Astrocyte (in vitro differentiated cells and primary cell): ENCODE measurements around the gene RPN2. TPM values are rescaled to one million over a fixed set of nuclear protein-coding genes. Genes with fewer than 3 reads are reported as not detected.
"Not testable (repeated sequence)": the region's sequence is repeated elsewhere in the genome, so short reads cannot be mapped to it uniquely, and the experiment has no call there.

ENCODE experiments used
- DNase-seq: peaks from one replicate; pipeline ENCODE4 v3.0.0-alpha.2; 2010; ENCODE audit warnings: low read depth
- FAIRE-seq: peaks from 2 replicates; lab custom pipeline; 2011; peaks lifted over from hg19 to GRCh38; lab: Jason Lieb, UNC
- H2AFZ ChIP-seq: 2 replicates; pipeline ENCODE4 v1.6.0; 2012; ENCODE audit warnings: low read depth, low read length, inconsistent platforms
- H3K27ac ChIP-seq: 2 replicates; pipeline ENCODE4 v1.5.1; 2011; ENCODE audit warnings: low read depth, low read length, inconsistent platforms
- H3K27me3 ChIP-seq: 2 replicates; pipeline ENCODE4 v1.6.0; 2011; ENCODE audit warnings: low read length, inconsistent platforms; ENCODE audit not compliant: insufficient read depth
- H3K36me3 ChIP-seq: 2 replicates; pipeline ENCODE4 v1.5.1; 2011; ENCODE audit warnings: low read length, inconsistent platforms; ENCODE audit not compliant: insufficient read depth
- H3K4me1 ChIP-seq: 2 replicates; pipeline ENCODE4 v1.5.1; 2011; ENCODE audit warnings: low read length, inconsistent platforms; ENCODE audit not compliant: insufficient read depth
- H3K4me2 ChIP-seq: 2 replicates; pipeline ENCODE4 v1.6.0; 2012; ENCODE audit warnings: low read length, inconsistent platforms
- H3K4me3 ChIP-seq: 2 replicates; pipeline ENCODE4 v1.5.1; 2011; ENCODE audit warnings: low read depth, mild to moderate bottlenecking, low read length, inconsistent platforms; ENCODE audit not compliant: insufficient read depth
- H3K79me2 ChIP-seq: 2 replicates; pipeline ENCODE4 v1.6.0; 2012; ENCODE audit warnings: mild to moderate bottlenecking, low read length, inconsistent platforms; ENCODE audit not compliant: insufficient read depth
- H3K9ac ChIP-seq: 2 replicates; pipeline ENCODE4 v1.6.0; 2012; ENCODE audit warnings: mild to moderate bottlenecking, low read length, inconsistent platforms
- H3K9me3 ChIP-seq: 2 replicates; pipeline ENCODE4 v1.5.1; 2012; ENCODE audit warnings: low read depth, mild to moderate bottlenecking, low read length, inconsistent platforms; ENCODE audit not compliant: insufficient read depth
- H4K20me1 ChIP-seq: 2 replicates; pipeline ENCODE4 v1.6.0; 2012; ENCODE audit warnings: low read length, inconsistent platforms; ENCODE audit not compliant: insufficient read depth
- H3K27ac Mint-ChIP-seq: one replicate; pipeline ENCODE4 v1.8.0; 2021; ENCODE audit warnings: mild to moderate bottlenecking, mixed read lengths; ENCODE audit not compliant: unreplicated experiment
- H3K27me3 Mint-ChIP-seq: one replicate; pipeline ENCODE4 v1.8.0; 2021; ENCODE audit warnings: low read depth, mixed read lengths; ENCODE audit not compliant: unreplicated experiment
- H3K36me3 Mint-ChIP-seq: one replicate; pipeline ENCODE4 v1.8.0; 2021; ENCODE audit warnings: low read depth, mixed read lengths; ENCODE audit not compliant: unreplicated experiment
- H3K4me1 Mint-ChIP-seq: one replicate; pipeline ENCODE4 v1.8.0; 2021; ENCODE audit warnings: low read depth, mixed read lengths; ENCODE audit not compliant: unreplicated experiment
- H3K4me3 Mint-ChIP-seq: one replicate; pipeline ENCODE4 v1.8.0; 2021; ENCODE audit warnings: mild to moderate bottlenecking, moderate library complexity, mixed read lengths; ENCODE audit not compliant: unreplicated experiment
- H3K9me3 Mint-ChIP-seq: one replicate; pipeline ENCODE4 v1.8.0; 2021; ENCODE audit warnings: mild to moderate bottlenecking, mixed read lengths; ENCODE audit not compliant: unreplicated experiment
- EZH2 ChIP-seq: IDR thresholded peaks from 2 replicates; pipeline ENCODE4 v1.6.1; 2012; ENCODE audit warnings: mild to moderate bottlenecking, low read length, inconsistent platforms; ENCODE audit not compliant: insufficient read depth
- total RNA-seq: library from RNA; stranded (reverse); gene quantifications from 2 replicates; pipeline ENCODE4 v1.2.1, GENCODE V29; 2021
- TF ChIP-seq, protein P1 (sequence below): IDR thresholded peaks from 2 replicates; pipeline ENCODE4 v1.5.1; 2011; ENCODE audit warnings: low read depth, mild to moderate bottlenecking, inconsistent platforms, low read length, moderate library complexity; ENCODE audit not compliant: insufficient read depth

Gene RPN2
- total RNA-seq, 1 donor from 2014 or later, result 259 TPM

DNA sequence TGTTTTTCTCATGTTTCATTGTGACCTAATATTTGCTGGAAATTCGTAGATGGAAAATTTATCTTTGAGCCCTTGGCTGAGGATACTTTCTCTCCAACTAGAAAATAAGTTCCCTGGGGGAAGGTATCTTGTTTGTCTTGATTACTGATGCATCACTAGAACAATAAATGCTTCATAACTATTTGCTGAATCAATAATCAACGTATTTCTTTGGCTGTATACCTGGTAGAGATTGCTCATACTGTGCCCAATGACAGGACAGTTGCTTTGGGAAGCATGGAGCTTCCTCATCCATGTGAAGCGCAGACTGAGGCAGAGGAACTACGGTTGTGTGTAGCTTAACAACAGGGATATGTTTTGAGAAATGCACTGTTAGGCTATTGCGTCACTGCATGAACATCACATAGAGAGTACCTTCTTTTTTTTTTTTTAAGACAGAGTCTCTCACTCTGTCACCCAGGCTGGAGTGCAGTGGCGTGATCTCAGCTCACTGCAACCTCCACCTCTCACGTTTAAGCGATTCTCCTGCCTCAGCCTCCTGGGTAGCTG is 34.2 kb upstream of the RPN2 start:
- Histone ChIP-seq H3K4me1 (no peaks in the 10 kb centered on the region), H2AFZ (no peak overlapping the region), H3K27me3 (no peaks in the 10 kb centered on the region), H3K27ac (no peak overlapping the region), H3K4me3 (no peak overlapping the region), H3K79me2 (no peaks in the 10 kb centered on the region), H3K9me3 (no peaks in the 10 kb centered on the region), H3K36me3 (no peaks in the 10 kb centered on the region), H3K9ac (no peak overlapping the region), H4K20me1 (no peaks in the 10 kb centered on the region), H3K4me2 (no peak overlapping the region)
- H3K4me1 Mint-ChIP-seq, result peaks cover 2% of the 10 kb centered on the region
- no peaks in the 10 kb centered on the region for H3K9me3 Mint-ChIP-seq
- H3K36me3 Mint-ChIP-seq, result no peaks in the 10 kb centered on the region
- TF ChIP-seq, protein P1, sequence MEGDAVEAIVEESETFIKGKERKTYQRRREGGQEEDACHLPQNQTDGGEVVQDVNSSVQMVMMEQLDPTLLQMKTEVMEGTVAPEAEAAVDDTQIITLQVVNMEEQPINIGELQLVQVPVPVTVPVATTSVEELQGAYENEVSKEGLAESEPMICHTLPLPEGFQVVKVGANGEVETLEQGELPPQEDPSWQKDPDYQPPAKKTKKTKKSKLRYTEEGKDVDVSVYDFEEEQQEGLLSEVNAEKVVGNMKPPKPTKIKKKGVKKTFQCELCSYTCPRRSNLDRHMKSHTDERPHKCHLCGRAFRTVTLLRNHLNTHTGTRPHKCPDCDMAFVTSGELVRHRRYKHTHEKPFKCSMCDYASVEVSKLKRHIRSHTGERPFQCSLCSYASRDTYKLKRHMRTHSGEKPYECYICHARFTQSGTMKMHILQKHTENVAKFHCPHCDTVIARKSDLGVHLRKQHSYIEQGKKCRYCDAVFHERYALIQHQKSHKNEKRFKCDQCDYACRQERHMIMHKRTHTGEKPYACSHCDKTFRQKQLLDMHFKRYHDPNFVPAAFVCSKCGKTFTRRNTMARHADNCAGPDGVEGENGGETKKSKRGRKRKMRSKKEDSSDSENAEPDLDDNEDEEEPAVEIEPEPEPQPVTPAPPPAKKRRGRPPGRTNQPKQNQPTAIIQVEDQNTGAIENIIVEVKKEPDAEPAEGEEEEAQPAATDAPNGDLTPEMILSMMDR, result no peak
- no peak for TF ChIP-seq EZH2
- FAIRE-seq (no peak), DNase-seq (no peak)
- no peak overlapping the region for H3K27ac Mint-ChIP-seq
- H3K4me3 Mint-ChIP-seq, result no peak overlapping the region
- H3K27me3 Mint-ChIP-seq, result no peaks in the 10 kb centered on the region

DNA sequence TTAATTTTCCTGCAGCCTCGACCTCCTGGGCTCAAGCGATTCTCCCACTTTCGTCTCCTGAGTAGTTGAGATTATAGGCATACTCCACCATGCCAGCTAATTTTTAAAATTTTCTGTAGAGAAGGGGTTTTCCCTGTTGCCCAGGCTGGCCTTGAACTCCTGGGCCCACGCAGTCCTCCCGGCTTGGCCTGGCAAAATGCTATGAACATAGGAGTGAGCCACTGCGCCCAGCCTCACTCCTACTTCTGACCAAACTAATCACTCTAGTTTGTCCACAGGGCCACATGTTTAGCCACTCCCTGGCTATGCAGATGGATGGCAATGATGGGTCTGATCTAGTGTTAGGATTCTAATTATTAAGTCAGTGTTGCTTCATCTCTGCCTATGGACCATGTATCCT is 31.9 kb upstream of the RPN2 start:
- Histone ChIP-seq H4K20me1 (no peaks in the 10 kb centered on the region), H3K79me2 (no peaks in the 10 kb centered on the region), H3K9me3 (no peaks in the 10 kb centered on the region), H3K27ac (no peak overlapping the region), H2AFZ (no peak overlapping the region), H3K4me2 (no peak overlapping the region), H3K4me1 (no peaks in the 10 kb centered on the region), H3K9ac (no peak overlapping the region), H3K36me3 (no peaks in the 10 kb centered on the region), H3K27me3 (no peaks in the 10 kb centered on the region), H3K4me3 (no peak overlapping the region)
- Mint-ChIP-seq H3K4me3 (no peak overlapping the region), H3K9me3 (no peaks in the 10 kb centered on the region), H3K27me3 (no peaks in the 10 kb centered on the region), H3K4me1 (peaks cover 2% of the 10 kb centered on the region), H3K36me3 (no peaks in the 10 kb centered on the region), H3K27ac (no peak overlapping the region)
- DNase-seq, result no peak
- no peak for FAIRE-seq
- TF ChIP-seq, protein P1, result no peak
- TF ChIP-seq EZH2, result no peak

DNA sequence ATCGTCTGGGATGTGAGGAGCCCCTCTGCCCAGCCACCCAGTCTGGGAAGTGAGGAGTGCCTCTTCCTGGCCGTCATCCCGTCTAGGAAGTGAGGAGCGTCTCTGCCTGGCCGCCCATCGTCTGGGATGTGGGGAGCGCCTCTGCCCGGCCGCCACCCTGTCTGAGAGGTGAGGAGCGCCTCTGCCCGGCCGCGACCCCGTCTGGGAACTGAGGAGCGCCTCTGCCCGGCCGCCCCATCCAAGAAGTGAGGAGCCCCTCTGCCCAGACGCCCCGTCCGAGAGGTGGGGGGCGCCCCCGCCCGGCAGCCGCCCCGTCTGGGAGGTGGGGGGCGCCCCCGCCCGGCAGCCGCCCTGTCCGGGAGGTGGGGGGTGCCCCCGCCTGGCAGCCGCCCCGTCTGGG is 28.3 kb upstream of the RPN2 start:
- not testable (repeated sequence) for H3K27ac ChIP-seq, H3K36me3 ChIP-seq, H3K4me3 ChIP-seq, H3K36me3 Mint-ChIP-seq, FAIRE-seq, H3K4me1 ChIP-seq, H3K79me2 ChIP-seq, H3K9me3 ChIP-seq, H3K9ac ChIP-seq, H3K4me3 Mint-ChIP-seq, DNase-seq, H3K9me3 Mint-ChIP-seq, H3K4me2 ChIP-seq, H4K20me1 ChIP-seq, H2AFZ ChIP-seq, H3K4me1 Mint-ChIP-seq, H3K27me3 Mint-ChIP-seq, H3K27ac Mint-ChIP-seq, H3K27me3 ChIP-seq
